Loucy (cell line): ENCODE measurements around the gene DGKI.

Experiments
- CTCF ChIP-seq: fragments of 200-600 bp; sonication (generic); conservative IDR thresholded peaks from 2 replicates; pipeline ENCODE4 v1.5.1; 2014; ENCODE audit warnings: mild to moderate bottlenecking, antibody characterized with exemption, low read length
- EZH2phosphoT487 ChIP-seq: fragments of 200-600 bp; IDR thresholded peaks from 2 replicates; pipeline ENCODE4 v1.6.1; 2018; ENCODE audit warnings: antibody characterized with exemption, mild to moderate bottlenecking, moderate library complexity, borderline replicate concordance

- TF ChIP-seq CTCF (no peak), EZH2phosphoT487 (no peak)
Measured at GRCh38 chr7:137891016-137891655, 44.4 kb upstream of the DGKI start.
